Measurements from ENCODE around the gene RAP1GDS1.

RAP1GDS1 gene

DNA sequence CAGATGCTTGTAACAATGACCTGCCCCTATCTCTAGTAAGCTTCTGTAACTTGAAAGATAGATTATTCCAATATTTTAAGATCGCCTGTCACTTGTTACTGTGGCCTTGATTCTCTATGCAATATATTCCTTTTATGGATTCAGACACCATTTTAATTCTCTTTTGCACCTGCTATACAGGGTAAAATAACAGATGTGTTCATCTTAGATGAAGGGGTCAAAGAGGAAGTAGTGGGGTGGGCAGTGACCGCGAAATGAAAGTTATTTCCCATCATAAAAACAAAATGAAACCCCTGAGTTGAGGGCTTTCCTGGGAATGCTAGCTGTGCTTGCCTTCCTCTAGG, 221.3 kb downstream of the RAP1GDS1 start:
- TF ChIP-seq, protein P1, sequence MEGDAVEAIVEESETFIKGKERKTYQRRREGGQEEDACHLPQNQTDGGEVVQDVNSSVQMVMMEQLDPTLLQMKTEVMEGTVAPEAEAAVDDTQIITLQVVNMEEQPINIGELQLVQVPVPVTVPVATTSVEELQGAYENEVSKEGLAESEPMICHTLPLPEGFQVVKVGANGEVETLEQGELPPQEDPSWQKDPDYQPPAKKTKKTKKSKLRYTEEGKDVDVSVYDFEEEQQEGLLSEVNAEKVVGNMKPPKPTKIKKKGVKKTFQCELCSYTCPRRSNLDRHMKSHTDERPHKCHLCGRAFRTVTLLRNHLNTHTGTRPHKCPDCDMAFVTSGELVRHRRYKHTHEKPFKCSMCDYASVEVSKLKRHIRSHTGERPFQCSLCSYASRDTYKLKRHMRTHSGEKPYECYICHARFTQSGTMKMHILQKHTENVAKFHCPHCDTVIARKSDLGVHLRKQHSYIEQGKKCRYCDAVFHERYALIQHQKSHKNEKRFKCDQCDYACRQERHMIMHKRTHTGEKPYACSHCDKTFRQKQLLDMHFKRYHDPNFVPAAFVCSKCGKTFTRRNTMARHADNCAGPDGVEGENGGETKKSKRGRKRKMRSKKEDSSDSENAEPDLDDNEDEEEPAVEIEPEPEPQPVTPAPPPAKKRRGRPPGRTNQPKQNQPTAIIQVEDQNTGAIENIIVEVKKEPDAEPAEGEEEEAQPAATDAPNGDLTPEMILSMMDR (IDR thresholded peaks at IDR 0.05; ENCODE audit: control insufficient read depth, insufficient read depth, low read depth, low read length, missing control alignments) = no peak
- no peak for DNase-seq (ENCODE audit: low read depth)
- H3K4me3 ChIP-seq (ENCODE audit: control insufficient read depth, low read depth, low read length) = no peak overlapping the region

DNA sequence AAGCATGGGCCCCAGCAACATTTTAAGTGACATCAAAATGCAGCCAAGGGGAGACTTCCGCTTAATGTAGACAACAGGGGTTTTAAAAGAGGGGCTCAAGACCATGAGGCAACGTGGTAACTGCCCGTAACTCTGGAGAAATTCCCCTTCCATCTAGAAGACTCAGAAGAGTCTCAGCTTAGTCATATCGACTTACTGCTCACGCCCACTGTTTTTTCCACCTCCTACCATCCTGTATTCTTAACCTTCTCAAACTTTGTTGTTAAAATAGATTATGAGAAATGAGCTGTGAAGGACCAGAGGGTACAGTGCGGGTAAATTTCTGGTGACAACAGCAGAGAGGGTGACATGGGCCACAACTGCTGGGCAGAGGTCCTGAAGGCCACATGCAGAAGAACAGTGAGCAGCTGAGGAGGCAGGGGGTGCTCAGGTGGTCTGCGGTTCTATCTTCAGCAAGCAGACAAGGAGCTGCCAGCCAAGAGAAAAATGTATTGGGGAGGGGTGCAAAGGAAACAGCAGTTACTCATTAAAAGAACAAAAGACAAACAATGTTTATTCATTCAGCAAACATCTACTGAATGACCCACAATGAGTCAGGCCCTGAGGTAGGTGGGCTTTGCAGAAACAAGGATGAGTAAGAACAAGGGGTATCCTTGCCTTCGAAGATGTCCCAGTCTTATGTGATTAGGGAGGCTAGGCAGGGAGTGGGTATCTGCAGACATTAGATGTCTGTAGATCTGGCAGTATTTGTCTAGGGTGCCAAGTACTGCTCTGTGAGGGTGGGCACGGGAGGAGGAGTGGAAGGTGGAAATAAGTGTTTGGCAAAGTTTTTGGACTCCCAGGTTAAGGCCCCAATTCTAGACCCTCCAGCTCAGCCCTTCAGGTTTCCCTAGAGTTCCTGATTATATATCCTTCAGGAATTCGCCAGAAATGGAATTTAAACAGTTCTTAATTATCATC, 221.9 kb downstream of the RAP1GDS1 start:
- TF ChIP-seq, protein P1 (IDR thresholded peaks at IDR 0.05; ENCODE audit: control insufficient read depth, insufficient read depth, low read depth, low read length, missing control alignments) = no peak
- no peak for DNase-seq (ENCODE audit: low read depth)
- no peak overlapping the region for H3K4me3 ChIP-seq (ENCODE audit: control insufficient read depth, low read depth, low read length)

DNA sequence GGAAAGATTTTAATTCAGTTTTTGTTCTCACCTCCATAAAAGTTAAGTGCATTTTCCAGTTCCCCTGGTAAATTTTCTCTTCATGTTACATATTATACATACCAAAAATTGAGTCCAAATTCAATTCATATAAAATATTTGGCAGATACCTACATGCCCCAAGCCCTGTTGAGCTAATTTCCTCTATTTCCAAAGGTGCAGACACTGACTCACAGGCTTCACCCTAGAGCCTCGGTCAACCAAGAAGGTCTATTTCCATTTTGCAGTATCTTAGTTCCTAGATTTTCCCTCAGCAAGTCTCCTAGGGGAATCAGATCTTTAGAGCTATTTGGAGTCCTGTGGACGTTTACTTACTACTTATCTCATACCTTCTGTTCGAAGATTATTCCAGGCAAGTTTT, 222.8 kb downstream of the RAP1GDS1 start:
- no peak for DNase-seq (ENCODE audit: low read depth)
- H3K4me3 ChIP-seq (ENCODE audit: control insufficient read depth, low read depth, low read length) = no peak overlapping the region
- TF ChIP-seq, protein P1 (IDR thresholded peaks at IDR 0.05; ENCODE audit: control insufficient read depth, insufficient read depth, low read depth, low read length, missing control alignments) = no peak

DNA sequence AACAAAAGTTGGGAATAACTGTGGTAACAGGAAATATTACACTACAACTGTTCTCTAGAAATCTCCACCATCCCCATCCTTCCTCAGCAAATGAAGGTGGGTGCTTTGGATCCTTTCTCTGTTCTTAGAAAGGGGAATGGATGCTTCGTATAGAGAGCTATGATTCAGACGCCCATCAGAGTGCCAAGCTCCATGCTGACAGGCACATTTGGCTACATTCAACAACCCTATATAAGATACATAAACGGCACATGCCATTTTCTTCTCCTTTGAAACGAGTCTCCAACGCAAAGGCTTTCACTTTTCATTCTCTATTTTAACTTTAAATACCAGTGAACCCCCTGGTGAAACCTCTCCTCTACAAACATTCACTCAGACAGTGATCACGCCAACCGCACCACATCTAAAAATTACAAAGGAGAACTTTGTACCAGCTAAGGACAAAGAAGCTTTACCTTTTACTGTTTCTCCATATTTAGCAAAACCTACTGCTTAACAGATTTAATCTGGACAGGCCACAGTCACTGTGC, 224.7 kb downstream of the RAP1GDS1 start:
- no peak for DNase-seq (ENCODE audit: low read depth)

DNA sequence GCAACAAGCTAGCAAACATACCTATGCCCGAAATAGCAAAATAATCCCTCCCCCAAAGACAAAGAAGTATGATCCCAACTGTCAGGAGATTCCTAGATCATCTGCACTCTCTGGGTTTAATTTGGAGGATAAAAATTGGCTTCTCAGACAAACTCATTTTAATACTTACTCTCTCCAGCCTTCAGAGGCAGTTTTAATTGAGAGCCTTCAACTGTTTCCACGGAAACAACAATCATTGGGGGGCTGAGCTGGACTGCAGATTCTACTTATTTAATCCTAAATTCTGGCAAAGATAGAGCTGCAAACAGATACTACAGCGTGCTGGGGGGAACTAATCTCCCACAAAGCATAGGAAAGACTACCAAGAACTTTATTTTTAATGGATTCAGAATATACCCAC, 229.1 kb downstream of the RAP1GDS1 start:
- DNase-seq (ENCODE audit: low read depth) = no peak
- TF ChIP-seq, protein P1 (IDR thresholded peaks at IDR 0.05; ENCODE audit: control insufficient read depth, insufficient read depth, low read depth, low read length, missing control alignments) = no peak
- H3K4me3 ChIP-seq (ENCODE audit: control insufficient read depth, low read depth, low read length) = no peak overlapping the region

More for the DNA sequence above, 224.7 kb downstream of the RAP1GDS1 start:
- TF ChIP-seq, protein P1 (IDR thresholded peaks at IDR 0.05; ENCODE audit: control insufficient read depth, insufficient read depth, low read depth, low read length, missing control alignments) = no peak
- H3K4me3 ChIP-seq (ENCODE audit: control insufficient read depth, low read depth, low read length) = no peak overlapping the region

DNA sequence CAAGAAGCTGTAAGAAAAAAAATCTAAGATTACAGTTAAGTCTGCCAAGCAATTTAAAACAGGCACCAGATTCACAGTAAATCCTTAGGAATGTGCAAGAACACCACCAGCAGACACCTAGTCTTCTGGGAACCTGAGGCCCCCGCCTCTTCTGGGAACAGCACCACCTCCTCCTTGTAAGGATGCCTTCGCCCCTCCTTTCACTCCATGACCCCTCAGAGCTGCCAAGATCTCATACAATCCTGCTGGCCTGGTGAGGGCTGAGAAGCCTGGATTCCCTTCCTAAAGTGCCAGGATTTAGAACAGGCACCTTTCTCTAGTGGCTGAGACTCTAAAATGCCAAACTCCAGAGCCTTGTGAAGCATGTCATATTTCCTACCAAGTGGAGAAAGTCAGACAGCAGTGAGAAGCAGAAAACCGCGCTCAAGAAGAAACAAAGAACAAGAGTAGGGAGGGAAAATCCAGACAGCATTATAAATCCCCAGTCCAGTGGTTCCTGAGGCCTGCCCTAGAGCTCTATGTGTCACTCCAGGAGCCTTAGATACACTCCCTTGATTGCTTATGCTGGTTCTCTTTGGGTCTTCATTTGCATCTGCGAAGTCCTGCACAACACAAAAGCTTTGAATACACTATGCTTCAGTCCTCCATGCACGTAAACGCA, 230.8 kb downstream of the RAP1GDS1 start:
- TF ChIP-seq, protein P1 (IDR thresholded peaks at IDR 0.05; ENCODE audit: control insufficient read depth, insufficient read depth, low read depth, low read length, missing control alignments) = no peak
- no peak for DNase-seq (ENCODE audit: low read depth)
- no peak overlapping the region for H3K4me3 ChIP-seq (ENCODE audit: control insufficient read depth, low read depth, low read length)

Data from AG09309 (cell line).